Measurements from ENCODE around the gene CACNA1B. TPM values are rescaled to one million over a fixed set of nuclear protein-coding genes. Genes with fewer than 3 reads are reported as not detected.

The CACNA1B gene
- total and polyA plus RNA-seq, 2 of the 4 experiments (the other 2 are of a cell fraction), result 0.02 TPM; not detected in 1

DNA sequence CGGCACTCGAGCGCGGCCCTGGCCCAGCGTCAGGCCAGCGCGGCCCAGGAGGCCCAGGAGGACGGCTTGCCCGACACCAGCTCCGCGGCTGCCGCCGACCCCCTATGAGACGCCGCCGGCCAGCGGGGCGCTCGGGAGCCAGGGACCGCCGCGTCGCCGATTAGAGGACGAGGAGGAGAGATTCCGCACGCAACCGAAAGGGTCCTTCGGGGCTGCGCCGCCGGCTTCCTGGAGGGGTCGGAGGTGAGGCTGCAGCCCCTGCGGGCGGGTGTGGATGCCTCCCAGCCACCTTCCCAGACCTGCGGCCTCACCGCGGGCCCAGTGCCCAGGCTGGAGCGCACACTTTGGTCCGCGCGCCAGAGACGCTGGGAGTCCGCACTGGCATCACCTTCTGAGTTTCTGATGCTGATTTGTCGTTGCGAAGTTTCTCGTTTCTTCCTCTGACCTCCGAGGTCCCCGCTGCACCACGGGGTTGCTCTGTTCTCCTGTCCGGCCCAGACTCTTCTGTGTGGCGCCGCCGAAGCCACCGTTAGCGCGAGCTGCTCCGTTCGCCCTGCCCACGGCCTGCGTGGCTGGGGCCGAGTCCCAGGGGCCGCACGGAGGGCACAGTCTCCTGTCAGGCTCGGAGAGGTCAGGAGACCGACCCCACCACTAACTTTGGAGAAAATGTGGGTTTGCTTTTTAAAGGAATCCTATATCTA is 42.6 kb upstream of the CACNA1B start:
- intact Hi-C loops (cut with micrococcal nuclease) (no loop called here), in situ Hi-C loops (cut with MboI; ENCODE audit: low sequenced_read_pairs) (no loop called here), dilution Hi-C loops (cut with HindIII; ENCODE audit: low sequenced_read_pairs, unreplicated experiment) (no loop called here)
- H2AFZ ChIP-seq (replicated peaks; ENCODE audit: low read length, poor library complexity), result no peak overlapping the region
- H3K18ac ChIP-seq (ENCODE audit: low read depth, low read length), result no peak overlapping the region
- DNase-seq (no peak), ATAC-seq (ENCODE audit: low read depth) (no peak)
- H3K23ac ChIP-seq (ENCODE audit: low read depth, low read length), result no peak overlapping the region
- no peaks in the 10 kb centered on the region for H4K20me1 ChIP-seq (ENCODE audit: insufficient read depth, low read length)
- no peaks in the 10 kb centered on the region; the same call in 1 of the 2 replicates for H3K9me1 ChIP-seq (ENCODE audit: insufficient read depth, low read length)
- peaks cover 44% of the 10 kb centered on the region for H3K36me3 ChIP-seq (ENCODE audit: control insufficient read depth, insufficient read depth, low read length)
- no peak overlapping the region for H3K56ac ChIP-seq (ENCODE audit: extremely low read depth, insufficient read depth, low read length)
- H3K4me1 ChIP-seq (ENCODE audit: control insufficient read depth, insufficient read depth, low read length), result no peaks in the 10 kb centered on the region
- H2BK20ac ChIP-seq (ENCODE audit: low read depth, low read length), result no peak overlapping the region
- H3K4me3 ChIP-seq (ENCODE audit: insufficient read depth, low read depth, low read length), result no peak overlapping the region
- no peak overlapping the region for H3K27ac ChIP-seq (ENCODE audit: insufficient read depth, low read length)
- H3K9me3 ChIP-seq (ENCODE audit: control insufficient read depth, insufficient read depth, low read length), result peaks cover 4% of the 10 kb centered on the region; the same call in 1 of the 2 replicates
- no TSS peak for BruUV-seq (replicated peaks)
- no peak overlapping the region for H2AK9ac ChIP-seq (replicated peaks; ENCODE audit: low read depth, low read length, poor library complexity)
- no peak overlapping the region for H2AK5ac ChIP-seq (ENCODE audit: low read depth, low read length)
- no peak overlapping the region for H2BK5ac ChIP-seq (ENCODE audit: low read depth, low read length, poor library complexity, severe bottlenecking)
- H4K91ac ChIP-seq (ENCODE audit: insufficient read depth, low read depth, low read length), result no peak overlapping the region
- no peak for TF ChIP-seq MAZ (IDR thresholded peaks at IDR 0.05; ENCODE audit: borderline replicate concordance, low read depth, low read length)
- no peak for TF ChIP-seq RCOR1 (IDR thresholded peaks at IDR 0.05; ENCODE audit: insufficient replicate concordance, low read length)
- no peak for TF ChIP-seq BHLHE40 (IDR thresholded peaks at IDR 0.05; ENCODE audit: low read depth, low read length)
- no peak for TF ChIP-seq SMC3 (IDR thresholded peaks at IDR 0.05; ENCODE audit: low read depth, low read length)
- no peak for TF ChIP-seq FOS (IDR thresholded peaks at IDR 0.05; ENCODE audit: low read depth, low read length)
- no peak for TF ChIP-seq RAD21 (IDR thresholded peaks at IDR 0.05; ENCODE audit: low read length)
- TF ChIP-seq, protein P1, sequence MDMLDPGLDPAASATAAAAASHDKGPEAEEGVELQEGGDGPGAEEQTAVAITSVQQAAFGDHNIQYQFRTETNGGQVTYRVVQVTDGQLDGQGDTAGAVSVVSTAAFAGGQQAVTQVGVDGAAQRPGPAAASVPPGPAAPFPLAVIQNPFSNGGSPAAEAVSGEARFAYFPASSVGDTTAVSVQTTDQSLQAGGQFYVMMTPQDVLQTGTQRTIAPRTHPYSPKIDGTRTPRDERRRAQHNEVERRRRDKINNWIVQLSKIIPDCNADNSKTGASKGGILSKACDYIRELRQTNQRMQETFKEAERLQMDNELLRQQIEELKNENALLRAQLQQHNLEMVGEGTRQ (IDR thresholded peaks at IDR 0.05; ENCODE audit: low read depth, low read length), result no peak
- TF ChIP-seq, protein P2, sequence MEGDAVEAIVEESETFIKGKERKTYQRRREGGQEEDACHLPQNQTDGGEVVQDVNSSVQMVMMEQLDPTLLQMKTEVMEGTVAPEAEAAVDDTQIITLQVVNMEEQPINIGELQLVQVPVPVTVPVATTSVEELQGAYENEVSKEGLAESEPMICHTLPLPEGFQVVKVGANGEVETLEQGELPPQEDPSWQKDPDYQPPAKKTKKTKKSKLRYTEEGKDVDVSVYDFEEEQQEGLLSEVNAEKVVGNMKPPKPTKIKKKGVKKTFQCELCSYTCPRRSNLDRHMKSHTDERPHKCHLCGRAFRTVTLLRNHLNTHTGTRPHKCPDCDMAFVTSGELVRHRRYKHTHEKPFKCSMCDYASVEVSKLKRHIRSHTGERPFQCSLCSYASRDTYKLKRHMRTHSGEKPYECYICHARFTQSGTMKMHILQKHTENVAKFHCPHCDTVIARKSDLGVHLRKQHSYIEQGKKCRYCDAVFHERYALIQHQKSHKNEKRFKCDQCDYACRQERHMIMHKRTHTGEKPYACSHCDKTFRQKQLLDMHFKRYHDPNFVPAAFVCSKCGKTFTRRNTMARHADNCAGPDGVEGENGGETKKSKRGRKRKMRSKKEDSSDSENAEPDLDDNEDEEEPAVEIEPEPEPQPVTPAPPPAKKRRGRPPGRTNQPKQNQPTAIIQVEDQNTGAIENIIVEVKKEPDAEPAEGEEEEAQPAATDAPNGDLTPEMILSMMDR (conservative IDR thresholded peaks at IDR 0.05; ENCODE audit: low read depth, low read length), result no peak
- no peak for TF ChIP-seq RFX5 (IDR thresholded peaks at IDR 0.05; ENCODE audit: low read depth, low read length)
- TF ChIP-seq NFE2L2 (IDR thresholded peaks at IDR 0.05; ENCODE audit: low read depth, low read length), result no peak
- no peak for TF ChIP-seq MXI1 (IDR thresholded peaks at IDR 0.05; ENCODE audit: borderline replicate concordance, low read depth, low read length)
- TF ChIP-seq POLR2A (IDR thresholded peaks at IDR 0.05; ENCODE audit: low read depth, low read length), result no peak
- no peak for TF ChIP-seq MAFK (IDR thresholded peaks at IDR 0.05; ENCODE audit: low read depth, low read length)
- no peak for TF ChIP-seq CHD1 (IDR thresholded peaks at IDR 0.05; ENCODE audit: low read depth, low read length)
- TF ChIP-seq, protein P3, sequence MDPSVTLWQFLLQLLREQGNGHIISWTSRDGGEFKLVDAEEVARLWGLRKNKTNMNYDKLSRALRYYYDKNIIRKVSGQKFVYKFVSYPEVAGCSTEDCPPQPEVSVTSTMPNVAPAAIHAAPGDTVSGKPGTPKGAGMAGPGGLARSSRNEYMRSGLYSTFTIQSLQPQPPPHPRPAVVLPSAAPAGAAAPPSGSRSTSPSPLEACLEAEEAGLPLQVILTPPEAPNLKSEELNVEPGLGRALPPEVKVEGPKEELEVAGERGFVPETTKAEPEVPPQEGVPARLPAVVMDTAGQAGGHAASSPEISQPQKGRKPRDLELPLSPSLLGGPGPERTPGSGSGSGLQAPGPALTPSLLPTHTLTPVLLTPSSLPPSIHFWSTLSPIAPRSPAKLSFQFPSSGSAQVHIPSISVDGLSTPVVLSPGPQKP (IDR thresholded peaks at IDR 0.05; ENCODE audit: borderline replicate concordance, low read depth, low read length), result no peak
- no peak for TF ChIP-seq CEBPB (IDR thresholded peaks at IDR 0.05; ENCODE audit: low read depth, low read length)
- ChIA-PET POLR2A (ENCODE audit: unreplicated experiment) (no interaction called here), CTCF (no interaction called here)
- no peaks in the 10 kb centered on the region for H3K27me3 ChIP-seq (ENCODE audit: control insufficient read depth, insufficient read depth, low read length)
- H2BK15ac ChIP-seq (ENCODE audit: low read depth, low read length), result no peak overlapping the region
- no peak overlapping the region for H3K4me2 ChIP-seq (ENCODE audit: low read depth, low read length)
- H3K14ac ChIP-seq (replicated peaks; ENCODE audit: low read depth, low read length), result no peak overlapping the region
- H4K5ac ChIP-seq (ENCODE audit: low read depth, low read length), result no peak overlapping the region
- H3K9ac ChIP-seq (ENCODE audit: low read depth, low read length), result no peak overlapping the region
- no peak overlapping the region for H4K8ac ChIP-seq (ENCODE audit: low read depth in 2 of 2, low read length in 2 of 2)
- H3K79me1 ChIP-seq (ENCODE audit: low read depth in 1 of 2, low read length in 2 of 2), result peaks cover 0 to 2% of the 10 kb centered on the region in 2 experiments; a peak in 1 of 4 replicates
- no peak overlapping the region for H2BK120ac ChIP-seq (ENCODE audit: low read depth, low read length)
- H3K4ac ChIP-seq (ENCODE audit: low read depth, low read length), result no peak overlapping the region
- 98% methylated on average over 47 of the region's 66 CpGs; no CpG with 5 or more reads in 1 of the 2 experiments for WGBS, 2 experiments (ENCODE audit: extremely low coverage in 2 of 2, insufficient read length in 1 of 2)

Data from IMR-90 (cell line).